Mucosa of rectum (tissue), 2 donors: ENCODE results near the gene ALDH1B1.
"Not testable (repeated sequence)": the region's sequence is repeated elsewhere in the genome, so short reads cannot be mapped to it uniquely, and the experiment has no call there.

ENCODE experiments used
- H3K27ac ChIP-seq, 2 donors: one replicate each; pipeline ENCODE4 v1.7.0; 2013; ENCODE audit warnings: inconsistent platforms in 2 of 2, low read depth in 2 of 2, low read length in 2 of 2
- H3K27me3 ChIP-seq, 2 donors: one replicate each; pipeline ENCODE4 v1.7.0; 2013; ENCODE audit warnings: low read length in 2 of 2; ENCODE audit not compliant: control insufficient read depth in 2 of 2, insufficient read depth in 2 of 2
- H3K36me3 ChIP-seq, 2 donors: one replicate each; pipeline ENCODE4 v1.7.0; 2013; ENCODE audit warnings: low read length in 2 of 2; ENCODE audit not compliant: control insufficient read depth in 2 of 2, insufficient read depth in 2 of 2
- H3K4me1 ChIP-seq, 2 donors: one replicate each; pipeline ENCODE4 v1.7.0; 2013; ENCODE audit warnings: low read length in 2 of 2, mild to moderate bottlenecking in 1 of 2; ENCODE audit not compliant: control insufficient read depth in 2 of 2, insufficient read depth in 2 of 2
- H3K4me3 ChIP-seq, 2 donors: one replicate each; pipeline ENCODE4 v1.7.0; 2013; ENCODE audit warnings: low read length in 2 of 2
- H3K9ac ChIP-seq, 2 donors: one replicate each; pipeline ENCODE4 v1.7.0; 2013; ENCODE audit warnings: low read length in 2 of 2, low read depth in 1 of 2, mild to moderate bottlenecking in 1 of 2
- H3K9me3 ChIP-seq, 2 donors: one replicate each; pipeline ENCODE4 v1.7.0; 2013; ENCODE audit warnings: low read length in 2 of 2; ENCODE audit not compliant: control insufficient read depth in 2 of 2
- donor health status: healthy.
- donor health status: Normal muscosa, but diverticular disease.

The ALDH1B1 gene

DNA sequence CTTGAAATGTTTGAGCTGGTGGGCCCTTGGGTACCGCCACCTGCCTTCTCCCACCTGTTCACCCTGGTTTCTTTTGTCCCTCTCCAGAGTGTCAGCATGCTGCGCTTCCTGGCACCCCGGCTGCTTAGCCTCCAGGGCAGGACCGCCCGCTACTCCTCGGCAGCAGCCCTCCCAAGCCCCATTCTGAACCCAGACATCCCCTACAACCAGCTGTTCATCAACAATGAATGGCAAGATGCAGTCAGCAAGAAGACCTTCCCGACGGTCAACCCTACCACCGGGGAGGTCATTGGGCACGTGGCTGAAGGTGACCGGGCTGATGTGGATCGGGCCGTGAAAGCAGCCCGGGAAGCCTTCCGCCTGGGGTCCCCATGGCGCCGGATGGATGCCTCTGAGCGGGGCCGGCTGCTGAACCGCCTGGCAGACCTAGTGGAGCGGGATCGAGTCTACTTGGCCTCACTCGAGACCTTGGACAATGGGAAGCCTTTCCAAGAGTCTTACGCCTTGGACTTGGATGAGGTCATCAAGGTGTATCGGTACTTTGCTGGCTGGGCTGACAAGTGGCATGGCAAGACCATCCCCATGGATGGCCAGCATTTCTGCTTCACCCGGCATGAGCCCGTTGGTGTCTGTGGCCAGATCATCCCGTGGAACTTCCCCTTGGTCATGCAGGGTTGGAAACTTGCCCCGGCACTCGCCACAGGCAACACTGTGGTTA lies 3.3 kb downstream of the ALDH1B1 start:
- Histone ChIP-seq H3K27me3 (no peaks in the 10 kb centered on the region), H3K9me3 (no peaks in the 10 kb centered on the region), H3K4me3 (no peak overlapping the region), H3K27ac (no peak overlapping the region), H3K9ac (no peak overlapping the region), H3K4me1 (peaks cover 11 to 16% of the 10 kb centered on the region in 2 donors), H3K36me3 (peaks cover 9 to 19% of the 10 kb centered on the region in 2 donors)

DNA sequence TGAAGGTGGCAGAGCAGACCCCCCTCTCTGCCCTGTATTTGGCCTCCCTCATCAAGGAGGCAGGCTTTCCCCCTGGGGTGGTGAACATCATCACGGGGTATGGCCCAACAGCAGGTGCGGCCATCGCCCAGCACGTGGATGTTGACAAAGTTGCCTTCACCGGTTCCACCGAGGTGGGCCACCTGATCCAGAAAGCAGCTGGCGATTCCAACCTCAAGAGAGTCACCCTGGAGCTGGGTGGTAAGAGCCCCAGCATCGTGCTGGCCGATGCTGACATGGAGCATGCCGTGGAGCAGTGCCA lies 3.8 kb downstream of the ALDH1B1 start:
- H3K9ac ChIP-seq, result no peak overlapping the region
- H3K4me3 ChIP-seq, result no peak overlapping the region
- H3K27ac ChIP-seq, result no peak overlapping the region

DNA sequence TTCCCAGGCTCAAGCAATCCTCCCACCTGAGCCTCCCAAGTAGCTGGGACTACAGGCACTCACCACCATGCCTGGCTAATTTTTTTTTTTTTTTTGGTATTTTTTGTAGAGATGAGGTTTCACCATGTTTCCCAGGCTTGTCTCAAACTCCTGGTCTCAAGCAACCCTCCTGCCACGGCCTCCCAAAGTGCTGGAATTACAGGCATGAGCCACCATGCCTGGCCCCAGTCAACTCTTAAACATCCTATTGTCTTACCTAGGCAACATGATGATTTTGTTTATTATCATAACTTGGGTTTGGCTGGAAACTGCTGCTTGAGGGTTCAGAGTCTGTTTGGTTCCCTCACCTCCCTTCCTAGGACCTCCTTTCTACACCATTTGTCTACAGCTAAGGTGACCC lies 6.7 kb downstream of the ALDH1B1 start:
- H3K27me3 ChIP-seq, H3K4me3 ChIP-seq, H3K4me1 ChIP-seq, H3K9me3 ChIP-seq, H3K9ac ChIP-seq, H3K27ac ChIP-seq: not testable (repeated sequence)
- H3K36me3 ChIP-seq, result peaks cover 9 to 19% of the 10 kb centered on the region in 2 donors

More for the DNA sequence above, 3.8 kb downstream of the ALDH1B1 start:
- H3K9me3 ChIP-seq, result no peaks in the 10 kb centered on the region
- H3K36me3 ChIP-seq, result peaks cover 9 to 19% of the 10 kb centered on the region in 2 donors
- peaks cover 11 to 16% of the 10 kb centered on the region in 2 donors for H3K4me1 ChIP-seq
- no peaks in the 10 kb centered on the region for H3K27me3 ChIP-seq

DNA sequence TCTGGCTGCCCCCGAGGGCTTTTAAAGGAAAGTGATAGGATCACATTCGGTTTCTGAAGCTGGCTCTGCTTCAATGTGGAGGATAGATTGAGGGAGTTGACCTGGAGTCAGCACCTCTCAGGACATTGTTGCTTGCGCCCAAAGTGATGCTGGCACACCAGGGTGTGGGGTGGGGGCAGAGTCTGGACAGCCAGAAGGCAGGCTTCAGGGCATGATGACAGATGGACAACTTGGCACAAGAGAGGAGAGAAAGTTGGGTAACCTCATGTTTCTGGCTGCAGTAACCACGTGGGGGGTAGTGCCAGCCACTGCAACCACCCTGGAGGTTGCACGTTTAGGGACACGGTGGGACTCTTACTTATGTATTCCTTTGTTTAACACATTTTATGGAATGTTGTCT lies 9.5 kb downstream of the ALDH1B1 start:
- Histone ChIP-seq H3K9me3 (no peaks in the 10 kb centered on the region), H3K4me3 (no peak overlapping the region), H3K36me3 (peaks cover 0 to 5% of the 10 kb centered on the region in 2 donors), H3K9ac (no peak overlapping the region), H3K27me3 (no peaks in the 10 kb centered on the region), H3K27ac (no peak overlapping the region), H3K4me1 (no peaks in the 10 kb centered on the region)

DNA sequence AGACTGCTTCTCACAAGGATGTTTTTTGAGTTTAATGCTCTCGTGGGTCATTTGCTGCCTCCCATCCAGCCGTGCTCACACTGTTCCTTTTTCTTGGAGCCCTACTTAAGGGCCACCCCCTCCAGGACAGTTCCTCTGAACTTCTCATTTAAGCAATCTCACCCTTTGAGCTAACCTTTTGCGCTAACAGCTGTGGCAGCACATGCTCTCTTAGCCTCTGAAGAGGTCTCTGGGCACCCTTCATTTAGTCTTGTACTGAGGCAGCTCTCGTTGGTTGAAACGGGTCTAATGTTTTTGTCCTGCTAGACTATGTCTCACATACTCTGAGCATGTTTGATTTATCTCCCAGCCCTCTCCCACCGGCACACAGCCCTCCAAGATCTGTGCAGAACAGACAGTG lies 11.8 kb downstream of the ALDH1B1 start:
- Histone ChIP-seq H3K36me3 (no peaks in the 10 kb centered on the region), H3K9ac (no peak overlapping the region), H3K4me1 (no peaks in the 10 kb centered on the region), H3K9me3 (no peaks in the 10 kb centered on the region), H3K27me3 (no peaks in the 10 kb centered on the region), H3K4me3 (no peak overlapping the region), H3K27ac (no peak overlapping the region)

DNA sequence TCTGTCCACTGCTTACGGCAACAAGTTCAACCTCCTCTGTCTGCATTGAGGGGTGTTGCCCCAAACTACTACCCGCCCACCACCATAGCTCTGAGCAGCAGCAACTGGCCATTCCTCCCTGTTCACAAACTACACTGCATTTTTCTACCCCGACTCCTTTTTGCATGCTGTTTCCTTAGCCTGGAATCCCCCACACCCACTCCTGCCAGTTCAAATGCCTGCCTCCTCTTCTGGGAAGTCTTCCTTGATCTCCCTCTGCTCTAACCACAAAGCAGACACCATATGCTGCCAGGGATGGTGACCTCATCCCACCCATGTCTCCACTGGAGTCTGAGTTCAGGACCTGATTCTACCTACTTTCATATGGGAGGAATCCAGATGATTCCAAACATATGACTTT lies 13.3 kb downstream of the ALDH1B1 start:
- H3K27ac ChIP-seq, result no peak overlapping the region
- no peaks in the 10 kb centered on the region for H3K36me3 ChIP-seq
- H3K9me3 ChIP-seq, result no peaks in the 10 kb centered on the region
- H3K4me1 ChIP-seq, result no peaks in the 10 kb centered on the region
- no peak overlapping the region for H3K4me3 ChIP-seq
- H3K27me3 ChIP-seq, result no peaks in the 10 kb centered on the region
- no peak overlapping the region for H3K9ac ChIP-seq

DNA sequence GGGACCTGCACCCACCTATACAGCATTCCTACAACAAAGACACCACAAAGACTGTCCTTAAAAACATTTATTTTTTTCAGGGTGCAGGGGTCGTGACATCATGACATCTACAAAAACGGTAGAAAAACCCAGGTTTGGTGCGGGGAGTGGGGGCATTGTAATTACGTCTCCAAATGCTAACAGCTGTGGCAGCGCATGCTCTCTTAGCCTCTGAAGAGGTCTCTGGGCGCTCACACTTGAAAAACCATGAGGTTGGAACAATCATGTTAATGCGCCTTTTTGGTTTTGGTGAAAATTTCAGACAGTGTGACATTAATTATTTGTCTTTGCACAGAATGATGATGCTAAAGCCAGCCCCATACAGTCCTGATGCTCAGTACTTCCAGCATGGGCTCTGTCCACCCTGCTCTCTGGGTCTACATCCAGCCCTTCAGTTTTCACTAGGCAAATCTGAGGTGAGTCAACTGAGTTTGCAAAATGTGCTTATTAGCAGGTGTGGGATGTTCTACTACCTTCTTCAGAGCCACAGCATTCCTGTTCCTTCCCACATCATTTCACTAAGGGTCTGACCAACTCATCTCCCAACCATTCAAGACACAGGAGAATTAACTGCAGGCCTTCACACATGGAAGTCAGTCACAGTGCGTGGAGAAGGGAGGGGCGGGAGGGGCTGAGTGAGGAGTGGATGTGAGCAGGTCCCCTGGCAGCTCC lies 14.1 kb downstream of the ALDH1B1 start:
- H3K36me3 ChIP-seq, result no peaks in the 10 kb centered on the region
- H3K4me1 ChIP-seq, result no peaks in the 10 kb centered on the region
- H3K27me3 ChIP-seq, result no peaks in the 10 kb centered on the region
- no peak overlapping the region for H3K4me3 ChIP-seq
- H3K9me3 ChIP-seq, result no peaks in the 10 kb centered on the region
- H3K27ac ChIP-seq, result no peak overlapping the region
- H3K9ac ChIP-seq, result no peak overlapping the region

DNA sequence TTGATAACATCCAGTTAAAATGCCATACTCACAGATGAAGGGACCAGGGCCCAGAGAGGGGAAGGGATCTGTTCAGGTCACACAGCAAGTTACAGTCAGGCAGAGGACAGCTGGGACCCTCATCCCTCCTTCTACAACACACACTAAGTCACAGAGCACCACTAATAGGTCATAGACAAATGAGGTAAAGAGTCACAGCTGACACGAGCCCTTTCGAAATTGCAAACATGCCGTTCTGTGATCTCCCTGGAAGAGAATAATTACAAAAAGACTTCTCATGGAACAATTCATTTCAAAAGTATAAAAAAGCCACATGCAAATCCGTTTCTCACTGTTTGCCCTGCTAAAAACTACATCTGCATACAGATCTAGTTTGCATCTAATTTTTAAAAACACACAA lies 16.2 kb downstream of the ALDH1B1 start:
- H3K27me3 ChIP-seq, result no peaks in the 10 kb centered on the region
- H3K36me3 ChIP-seq, result no peaks in the 10 kb centered on the region
- H3K4me1 ChIP-seq, result no peaks in the 10 kb centered on the region
- H3K9ac ChIP-seq, result no peak overlapping the region
- no peak overlapping the region for H3K4me3 ChIP-seq
- no peaks in the 10 kb centered on the region for H3K9me3 ChIP-seq
- no peak overlapping the region for H3K27ac ChIP-seq

DNA sequence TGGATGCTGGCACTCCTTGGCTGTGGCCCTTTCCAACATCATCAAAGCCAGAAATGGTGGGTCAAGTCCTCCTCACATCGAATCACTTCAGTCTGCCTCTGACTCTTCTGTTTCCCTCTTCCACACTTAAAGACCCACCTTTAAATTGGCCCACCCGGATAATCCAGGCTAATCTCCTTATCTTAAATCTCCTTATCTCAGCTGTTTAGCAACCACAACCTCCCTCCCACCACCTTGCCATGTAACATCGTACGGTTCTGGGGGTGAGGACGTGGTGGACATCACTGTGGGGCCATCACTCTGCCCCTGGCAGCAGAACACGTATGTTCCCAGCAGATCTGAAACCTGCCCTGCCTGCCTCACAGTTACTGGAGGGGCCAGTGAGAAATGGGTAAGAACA lies 20.2 kb downstream of the ALDH1B1 start:
- Histone ChIP-seq H3K9me3 (no peaks in the 10 kb centered on the region), H3K27ac (no peak overlapping the region), H3K4me1 (no peaks in the 10 kb centered on the region), H3K27me3 (peaks cover 0 to 2% of the 10 kb centered on the region in 2 donors), H3K9ac (no peak overlapping the region), H3K36me3 (no peaks in the 10 kb centered on the region), H3K4me3 (no peak overlapping the region)

DNA sequence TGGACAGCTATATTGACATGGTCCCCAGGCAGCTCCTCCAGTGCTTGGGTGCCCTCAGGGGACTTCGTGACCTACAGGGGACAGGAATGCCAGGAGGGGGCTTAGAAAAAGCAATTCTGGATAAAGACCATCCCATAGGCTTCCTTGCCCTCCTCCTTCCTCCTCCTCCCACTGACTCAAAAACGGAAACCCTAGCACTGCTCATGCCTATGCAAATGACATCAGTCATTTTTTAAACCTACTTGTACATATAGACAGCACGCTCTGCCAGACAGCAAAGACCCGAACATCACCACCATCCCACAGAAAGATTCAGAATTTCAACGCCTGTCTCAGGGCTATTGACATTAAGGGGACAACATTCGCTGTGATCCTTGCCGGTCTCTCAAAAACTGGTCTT lies 20.8 kb downstream of the ALDH1B1 start:
- Histone ChIP-seq H3K4me1 (no peaks in the 10 kb centered on the region), H3K27me3 (peaks cover 0 to 2% of the 10 kb centered on the region in 2 donors), H3K36me3 (no peaks in the 10 kb centered on the region), H3K9me3 (no peaks in the 10 kb centered on the region), H3K9ac (no peak overlapping the region), H3K27ac (no peak overlapping the region), H3K4me3 (no peak overlapping the region)
